ENCODE measurements around the gene F8A2.
"Not testable (repeated sequence)": the region's sequence is repeated elsewhere in the genome, so short reads cannot be mapped to it uniquely, and the experiment has no call there.

The F8A2 gene

GRCh38 chrX:155381843-155382528 is at the start of gene F8A2:
F8A2 (plus strand) TSS chrX:155382095; CDS start chrX:155382115, 20 bp downstream.
- DNase-seq = not testable (repeated sequence)

GRCh38 chrX:155333544-155334100 is 48.3 kb upstream of the F8A2 start:
- DNase-seq = no peak

GRCh38 chrX:155334486-155335336 is 47.2 kb upstream of the F8A2 start, which contains the start of gene CLIC2:
CLIC2 (minus strand) TSS chrX:155334614; CDS start chrX:155334427, 187 bp downstream.
- no peak for DNase-seq

- not testable (repeated sequence) for DNase-seq
Observed at GRCh38 chrX:155335337-155335712, 46.6 kb upstream of the F8A2 start.

GRCh38 chrX:155345689-155346088 is 36.2 kb upstream of the F8A2 start:
- DNase-seq = not testable (repeated sequence)

GRCh38 chrX:155349448-155349847 is 32.4 kb upstream of the F8A2 start:
- not testable (repeated sequence) for DNase-seq

- not testable (repeated sequence) for DNase-seq
Observed at GRCh38 chrX:155363712-155364111, 18.2 kb upstream of the F8A2 start.

GRCh38 chrX:155373777-155374458 is 8.0 kb upstream of the F8A2 start:
- not testable (repeated sequence) for DNase-seq

- not testable (repeated sequence) for DNase-seq
Observed at GRCh38 chrX:155379802-155380201, 2.1 kb upstream of the F8A2 start.

GRCh38 chrX:155382529-155382967 is 653 bp downstream of the F8A2 start:
- DNase-seq = not testable (repeated sequence)

GRCh38 chrX:155389634-155390033 is 7.7 kb downstream of the F8A2 start:
- no peak for DNase-seq

GRCh38 chrX:155394747-155395276 is 12.9 kb downstream of the F8A2 start:
- not testable (repeated sequence) for DNase-seq

- DNase-seq = no peak
Observed at GRCh38 chrX:155406429-155406828, 24.5 kb downstream of the F8A2 start.

- DNase-seq = no peak
Observed at GRCh38 chrX:155417769-155418168, 35.9 kb downstream of the F8A2 start.

Measured in SIG-M5 (cell line).